NAMALWA (cell line): ENCODE measurements around the gene NSMCE1.

Source experiments
- DNase-seq: peaks from one replicate; pipeline ENCODE4 v3.0.0-alpha.2; 2015; ENCODE audit warnings: low spot score

The NSMCE1 gene

DNA sequence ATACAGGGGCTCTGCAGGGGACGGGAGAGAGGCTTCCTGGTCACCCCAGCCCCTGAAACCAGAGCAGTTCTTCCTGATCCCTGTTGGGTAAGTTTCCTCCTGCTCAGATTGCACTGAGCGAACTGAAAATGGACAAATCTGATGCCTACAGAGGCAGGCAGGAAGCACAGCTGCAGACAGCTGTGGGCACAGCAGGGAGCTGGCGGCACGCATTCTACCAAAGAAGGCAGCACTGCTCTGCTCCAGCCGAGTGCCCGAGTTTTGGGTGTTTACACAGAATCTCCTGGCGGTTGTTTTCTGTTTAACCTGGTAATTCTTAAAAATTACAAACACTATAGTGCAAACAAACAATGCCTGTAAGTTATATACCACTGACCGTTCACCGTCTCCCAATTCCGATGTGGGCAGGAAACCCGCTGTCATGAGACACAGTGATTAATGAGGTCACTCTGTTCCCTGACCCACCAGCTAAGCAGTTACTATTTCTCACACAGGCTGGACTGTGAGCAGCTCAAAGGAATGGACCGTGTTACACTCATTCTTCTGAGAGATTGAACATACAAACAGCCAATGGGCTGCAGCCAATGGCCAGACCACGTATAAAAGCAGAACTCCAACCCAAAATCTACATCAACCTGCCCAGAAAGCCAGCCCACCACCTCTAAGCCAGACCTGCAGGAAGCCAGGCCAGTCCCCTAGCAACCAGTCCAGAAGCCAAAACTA is 25.5 kb downstream of the NSMCE1 start:
- DNase-seq, result no peak

GRCh38 chr16:27242398-27242797 is 26.2 kb downstream of the NSMCE1 start:
- no peak for DNase-seq

- no peak for DNase-seq
Measured at GRCh38 chr16:27241658-27242057, 26.9 kb downstream of the NSMCE1 start.

- no peak for DNase-seq
Measured at GRCh38 chr16:27240948-27241531, 27.5 kb downstream of the NSMCE1 start.

DNA sequence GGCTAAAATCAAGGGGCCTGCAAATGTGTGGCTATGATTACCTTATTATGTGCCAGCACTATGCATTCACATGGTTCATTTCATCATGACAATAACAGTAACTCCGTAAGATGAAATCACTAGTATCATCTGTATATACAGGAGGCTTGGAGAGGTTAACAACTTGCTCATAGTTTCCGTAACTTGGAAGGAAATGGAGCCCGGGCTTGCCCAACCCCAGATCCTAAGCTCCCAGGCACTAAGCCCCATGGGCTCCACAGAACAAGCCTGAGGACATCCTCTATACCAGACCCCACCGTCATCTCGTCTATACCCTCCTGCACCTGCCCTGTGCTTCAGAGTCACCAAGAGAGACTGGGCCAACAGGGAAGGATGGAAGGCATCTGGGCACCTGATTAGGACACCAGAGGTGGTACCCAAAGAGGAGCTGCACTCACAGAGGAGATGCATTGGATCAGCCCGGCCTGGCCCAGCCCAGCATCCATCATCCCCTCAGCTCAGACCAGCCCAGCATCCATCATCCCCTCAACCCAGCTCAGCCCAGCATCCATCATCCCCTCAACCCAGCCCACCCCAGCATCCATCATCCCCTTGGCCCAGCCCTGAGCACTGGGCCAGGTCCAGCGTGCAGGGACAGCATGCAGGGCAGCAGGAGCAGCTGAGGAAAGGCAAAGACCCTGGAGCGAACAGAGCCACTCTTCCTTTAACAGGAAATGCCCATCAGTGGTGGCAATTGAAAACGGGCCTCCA is 28.5 kb downstream of the NSMCE1 start:
- no peak for DNase-seq

- DNase-seq, result no peak
Measured at GRCh38 chr16:27239026-27239425, 29.5 kb downstream of the NSMCE1 start.

DNA sequence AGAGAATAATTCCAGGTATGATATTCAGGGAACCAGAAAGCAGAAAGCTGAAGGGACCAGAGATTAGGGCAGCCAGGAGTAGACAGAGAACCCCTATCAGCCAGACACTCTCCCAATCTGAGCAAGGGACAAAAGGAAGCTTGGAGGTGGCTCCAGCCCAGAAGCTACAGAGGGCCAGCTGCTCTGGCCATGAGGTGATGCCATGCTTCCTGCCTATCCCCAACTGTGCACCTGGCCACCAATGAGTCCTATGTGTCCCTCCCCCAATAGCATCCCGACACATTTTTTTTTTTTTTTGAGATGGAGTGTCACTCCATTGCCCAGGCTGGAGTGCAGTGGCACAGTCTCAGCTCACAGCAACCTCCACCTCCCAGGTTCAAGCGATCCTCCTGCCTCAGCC is 30.0 kb downstream of the NSMCE1 start:
- DNase-seq, result no peak

DNA sequence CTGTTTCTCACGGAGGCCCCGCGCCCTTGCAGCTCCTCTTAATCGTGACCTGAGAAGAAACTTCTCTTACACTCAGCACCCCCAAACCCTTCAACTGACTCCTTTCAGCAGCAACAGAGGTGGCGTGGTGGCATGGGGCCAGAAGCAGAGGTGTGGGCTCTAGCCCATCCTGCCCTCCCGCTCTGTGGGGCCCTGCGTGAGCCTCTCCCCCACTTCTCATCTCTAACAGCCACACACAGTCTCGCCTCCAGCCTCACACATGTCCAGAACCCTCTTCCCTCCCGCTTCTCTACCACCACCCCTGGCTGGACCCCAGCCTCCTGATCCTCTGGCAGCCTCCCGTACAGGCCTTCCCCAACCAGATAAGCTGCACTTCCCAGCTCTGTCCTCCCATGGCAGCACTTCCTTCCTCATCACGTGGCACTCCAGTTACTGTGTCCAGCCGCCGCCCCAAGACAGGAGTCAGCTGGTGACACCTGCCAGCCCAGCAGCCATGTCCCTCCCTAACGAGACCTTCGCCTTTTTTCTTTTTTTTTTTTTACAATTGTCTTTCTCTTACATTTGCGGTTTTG is 30.5 kb downstream of the NSMCE1 start:
- no peak for DNase-seq

GRCh38 chr16:27237219-27238015 is 31.2 kb downstream of the NSMCE1 start:
- peak; percentile 68 for DNase-seq

DNA sequence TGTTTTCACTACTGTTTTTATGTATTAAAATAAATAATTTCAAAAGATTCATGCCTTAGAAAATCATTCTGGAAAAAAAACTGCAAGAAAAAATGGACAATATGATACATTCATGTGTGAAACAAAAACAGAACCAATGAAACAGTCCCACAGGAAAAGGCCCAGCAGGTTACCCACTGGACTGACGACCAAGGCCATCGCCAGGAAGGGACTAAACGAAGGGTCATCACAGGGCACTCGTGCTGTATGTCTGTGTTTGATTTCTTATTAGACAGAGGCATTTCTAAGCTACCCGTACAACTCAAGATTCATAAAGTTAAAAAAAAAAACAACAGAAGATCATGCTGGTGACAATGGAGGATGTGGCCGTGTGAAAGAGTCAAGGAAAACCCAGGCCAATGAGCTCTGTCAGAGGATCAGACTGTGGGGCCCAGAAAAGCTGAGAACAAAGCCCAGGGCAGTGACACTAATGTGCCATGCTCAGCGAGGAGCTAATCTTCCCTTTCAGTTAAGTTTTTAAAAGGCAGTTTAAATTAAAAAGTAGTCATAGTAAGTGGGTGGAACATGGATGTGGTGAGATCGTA is 31.8 kb downstream of the NSMCE1 start:
- no peak for DNase-seq

GRCh38 chr16:27235938-27236245 is 32.7 kb downstream of the NSMCE1 start:
- DNase-seq, result no peak

GRCh38 chr16:27235055-27235937 is 33.3 kb downstream of the NSMCE1 start:
- peak; percentile 78 for DNase-seq

DNA sequence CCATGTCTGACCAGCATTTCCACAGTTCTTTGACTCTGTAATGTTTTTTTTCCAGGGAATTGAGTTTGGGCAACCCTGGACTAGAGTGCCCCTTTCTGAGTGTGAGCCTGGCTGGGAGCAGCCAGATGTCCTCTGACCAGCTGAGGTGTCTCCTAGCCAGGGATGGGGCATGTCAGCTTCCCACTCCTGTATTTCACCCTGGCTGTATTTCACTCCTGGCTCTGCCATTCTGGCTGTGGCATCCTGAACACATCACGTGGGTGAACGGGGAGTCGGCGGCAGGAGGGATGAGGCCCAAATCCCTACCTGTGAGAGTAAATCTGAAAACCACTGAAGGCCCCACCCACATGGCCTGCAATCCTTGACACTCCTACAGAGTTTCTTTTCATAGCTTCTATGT is 34.0 kb downstream of the NSMCE1 start:
- DNase-seq, result no peak

GRCh38 chr16:27234171-27234570 is 34.4 kb downstream of the NSMCE1 start:
- no peak for DNase-seq

- peak; percentile 30 for DNase-seq
Measured at GRCh38 chr16:27233731-27234130, 34.8 kb downstream of the NSMCE1 start.

- peak; percentile 38 for DNase-seq
Measured at GRCh38 chr16:27232901-27233625, 35.5 kb downstream of the NSMCE1 start.

- peak; percentile 70 for DNase-seq
Measured at GRCh38 chr16:27232061-27232900, 36.3 kb downstream of the NSMCE1 start.

GRCh38 chr16:27231692-27232060 is 36.9 kb downstream of the NSMCE1 start:
- no peak for DNase-seq

DNA sequence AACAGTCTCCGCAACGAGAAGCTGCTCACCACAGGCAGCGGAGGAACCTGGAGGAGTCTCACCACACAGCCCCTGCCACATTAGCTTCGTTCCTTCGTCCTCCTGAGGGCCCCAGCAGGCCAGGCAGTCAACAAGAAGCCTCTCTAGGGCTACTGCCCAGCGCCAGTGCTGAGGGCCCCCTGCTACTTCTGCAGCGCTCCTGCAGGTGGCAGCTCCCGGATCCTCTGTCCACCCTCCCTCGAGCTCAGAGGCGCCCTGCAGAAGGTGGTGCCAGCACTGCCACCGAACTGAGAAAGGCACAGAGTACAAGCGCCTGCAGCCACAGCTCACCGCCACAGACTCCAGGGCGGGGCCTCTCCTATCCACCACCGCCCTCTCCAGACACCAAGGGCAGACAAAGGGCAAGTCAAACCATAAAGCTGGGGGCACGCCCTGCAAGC is 38.0 kb downstream of the NSMCE1 start:
- DNase-seq, result peak; percentile 37
